HG03039 (cell line): ENCODE measurements around the gene SVOP.

Experiments used
- ATAC-seq: cut with Tn5 transposase; IDR thresholded peaks from one replicate; pipeline ENCODE4 v1.9.1; 2021; ENCODE audit warnings: mild to moderate bottlenecking, moderate library complexity; ENCODE audit not compliant: unreplicated experiment

The SVOP gene

GRCh38 chr12:108980831-108981618 lies 39.8 kb downstream of the SVOP start:
- ATAC-seq = no peak

- no peak for ATAC-seq
Observed at GRCh38 chr12:108977360-108977759, 43.5 kb downstream of the SVOP start.

- no peak for ATAC-seq
Observed at GRCh38 chr12:108975024-108975593, 45.8 kb downstream of the SVOP start.

- ATAC-seq = no peak
Observed at GRCh38 chr12:108973629-108974152, 47.2 kb downstream of the SVOP start.

GRCh38 chr12:108972358-108972757 lies 48.5 kb downstream of the SVOP start:
- no peak for ATAC-seq

- no peak for ATAC-seq
Observed at GRCh38 chr12:108969622-108970021, 51.2 kb downstream of the SVOP start.

GRCh38 chr12:108967869-108968540 lies 52.9 kb downstream of the SVOP start:
- no peak for ATAC-seq

- ATAC-seq = no peak
Observed at GRCh38 chr12:108966378-108967151, 54.3 kb downstream of the SVOP start.

GRCh38 chr12:108965886-108966285 lies 55.0 kb downstream of the SVOP start:
- ATAC-seq = no peak

GRCh38 chr12:108964371-108965352 lies 56.2 kb downstream of the SVOP start:
- ATAC-seq = no peak

- no peak for ATAC-seq
Observed at GRCh38 chr12:108962256-108962655, 58.6 kb downstream of the SVOP start.

- ATAC-seq = no peak
Observed at GRCh38 chr12:108959748-108960655, 60.9 kb downstream of the SVOP start.

- no peak for ATAC-seq
Observed at GRCh38 chr12:108955225-108955835, 65.5 kb downstream of the SVOP start.

- no peak for ATAC-seq
Observed at GRCh38 chr12:108950991-108951739, 69.7 kb downstream of the SVOP start.

GRCh38 chr12:108949976-108950375 lies 70.9 kb downstream of the SVOP start:
- ATAC-seq = no peak

- ATAC-seq = no peak
Observed at GRCh38 chr12:108948367-108948766, 72.5 kb downstream of the SVOP start.

GRCh38 chr12:108947097-108947496 lies 73.8 kb downstream of the SVOP start:
- no peak for ATAC-seq

GRCh38 chr12:108940138-108940537 lies 80.7 kb downstream of the SVOP start:
- no peak for ATAC-seq
